ENCODE measurements around the gene MUC13. TPM values are rescaled to one million over a fixed set of nuclear protein-coding genes. Genes with fewer than 3 reads are reported as not detected.

MUC13 gene
- total and polyA plus RNA-seq, 2 of the 4 experiments (the other 2 are of a cell fraction): not detected

DNA sequence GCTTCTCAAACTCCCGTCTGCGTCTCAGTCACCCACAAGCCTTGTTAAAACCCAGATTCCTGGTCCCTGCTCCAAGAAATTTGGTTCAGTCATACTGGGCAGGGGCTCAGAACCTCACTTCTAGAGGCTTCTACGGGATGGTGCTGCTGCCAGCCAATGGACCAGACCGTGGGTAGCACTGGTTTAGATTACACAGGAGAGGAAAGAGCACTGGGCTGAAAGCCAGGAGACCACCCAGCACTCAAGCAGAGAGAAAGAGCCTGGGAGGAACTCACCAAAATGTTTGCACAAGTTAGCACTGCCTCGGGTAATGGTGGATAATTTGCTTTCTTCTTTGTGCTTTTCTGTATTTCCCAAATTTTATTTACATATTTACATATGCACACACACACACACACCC lies 46.9 kb upstream of the MUC13 start:
- Histone ChIP-seq H3K56ac (ENCODE audit: extremely low read depth, insufficient read depth, low read length) (no peak overlapping the region), H3K79me1 (ENCODE audit: low read depth in 1 of 2, low read length in 2 of 2) (peaks cover 12 to 35% of the 10 kb centered on the region in 2 experiments), H3K9me3 (ENCODE audit: control insufficient read depth, insufficient read depth, low read length) (no peaks in the 10 kb centered on the region), H2BK120ac (ENCODE audit: low read depth, low read length) (peak overlapping the region; percentile 35; the same call in 1 of the 2 replicates), H2AFZ (replicated peaks; ENCODE audit: low read length, poor library complexity) (no peak overlapping the region), H3K9ac (ENCODE audit: low read depth, low read length) (no peak overlapping the region), H3K23ac (ENCODE audit: low read depth, low read length) (no peak overlapping the region), H3K4me2 (ENCODE audit: low read depth, low read length) (no peak overlapping the region), H4K8ac (ENCODE audit: low read depth in 2 of 2, low read length in 2 of 2) (peak overlapping the region in 1 of 2 experiments; percentile 42; a peak in 2 of 4 replicates), H3K4me1 (ENCODE audit: control insufficient read depth, insufficient read depth, low read length) (peaks cover 16% of the 10 kb centered on the region), H2BK15ac (ENCODE audit: low read depth, low read length) (no peak overlapping the region; the same call in 2 of the 3 replicates), H3K14ac (replicated peaks; ENCODE audit: low read depth, low read length) (no peak overlapping the region), H2AK5ac (ENCODE audit: low read depth, low read length) (peak overlapping the region; percentile 37), H3K4ac (ENCODE audit: low read depth, low read length) (peak overlapping the region; percentile 1; the same call in 1 of the 2 replicates), H2BK5ac (ENCODE audit: low read depth, low read length, poor library complexity, severe bottlenecking) (no peak overlapping the region), H3K27ac (ENCODE audit: insufficient read depth, low read length) (peak overlapping the region; percentile 27; the same call in 1 of the 2 replicates), H3K4me3 (ENCODE audit: insufficient read depth, low read depth, low read length) (no peak overlapping the region), H2BK20ac (ENCODE audit: low read depth, low read length) (peak overlapping the region; percentile 41; the same call in 1 of the 2 replicates), H3K36me3 (ENCODE audit: control insufficient read depth, insufficient read depth, low read length) (peaks cover 32% of the 10 kb centered on the region), H2AK9ac (replicated peaks; ENCODE audit: low read depth, low read length, poor library complexity) (no peak overlapping the region), H3K18ac (ENCODE audit: low read depth, low read length) (peak overlapping the region; percentile 16; the same call in 1 of the 2 replicates), H3K27me3 (ENCODE audit: control insufficient read depth, insufficient read depth, low read length) (no peaks in the 10 kb centered on the region), H4K5ac (ENCODE audit: low read depth, low read length) (0 out of 2 replicates have a peak overlapping the region, but pooled peaks have one; percentile 5), H3K9me1 (ENCODE audit: insufficient read depth, low read length) (peaks cover 23% of the 10 kb centered on the region), H4K20me1 (ENCODE audit: insufficient read depth, low read length) (peaks cover 1% of the 10 kb centered on the region; the same call in 1 of the 2 replicates), H4K91ac (ENCODE audit: insufficient read depth, low read depth, low read length) (no peak overlapping the region)
- ChIA-PET POLR2A (ENCODE audit: unreplicated experiment) (no interaction called here), CTCF (no interaction called here)
- 25% methylated on average over 2 of the region's 5 CpGs; no CpG with 5 or more reads in 1 of the 2 experiments for WGBS, 2 experiments (ENCODE audit: extremely low coverage in 2 of 2, insufficient read length in 1 of 2)
- DNase-seq: no peak
- no TSS peak for BruUV-seq (replicated peaks)
- in situ Hi-C loops (cut with MboI; ENCODE audit: low sequenced_read_pairs): loop anchor here (25.0 kb wide), 1 partner anchor 606 kb away; the partner anchor contains the start of gene OSBPL11
- no peak for ATAC-seq (ENCODE audit: low read depth)
- intact Hi-C loops (cut with micrococcal nuclease): loop anchor here (10.0 kb wide), 1 partner anchor 417 kb away; no protein-coding TSS in a partner anchor
- TF ChIP-seq NFE2L2 (IDR thresholded peaks at IDR 0.05; ENCODE audit: low read depth, low read length) (no peak), CHD1 (IDR thresholded peaks at IDR 0.05; ENCODE audit: low read depth, low read length) (no peak), RFX5 (IDR thresholded peaks at IDR 0.05; ENCODE audit: low read depth, low read length) (no peak), FOS (IDR thresholded peaks at IDR 0.05; ENCODE audit: low read depth, low read length) (no peak), POLR2A (IDR thresholded peaks at IDR 0.05; ENCODE audit: low read depth, low read length) (no peak), USF2 (IDR thresholded peaks at IDR 0.05; ENCODE audit: low read depth, low read length) (no peak), MXI1 (IDR thresholded peaks at IDR 0.05; ENCODE audit: borderline replicate concordance, low read depth, low read length) (no peak), RCOR1 (IDR thresholded peaks at IDR 0.05; ENCODE audit: insufficient replicate concordance, low read length) (no peak)
- dilution Hi-C loops (cut with HindIII; ENCODE audit: low sequenced_read_pairs, unreplicated experiment): no loop called here
